AG10803 (cell line): ENCODE measurements around the gene FXYD2.

Experiments used
- DNase-seq: peaks from one replicate; pipeline ENCODE4 v3.0.0; 2010; ENCODE audit warnings: low read depth
- H3K4me3 ChIP-seq: 2 replicates; pipeline ENCODE4 v1.5.1; 2011; ENCODE audit warnings: mild to moderate bottlenecking, low read length, control low read depth
- TF ChIP-seq, protein P1 (sequence below): conservative IDR thresholded peaks from 2 replicates; pipeline ENCODE4 v1.5.1; 2011; ENCODE audit warnings: mild to moderate bottlenecking, low read length, control low read depth, inconsistent platforms

FXYD2 gene

DNA sequence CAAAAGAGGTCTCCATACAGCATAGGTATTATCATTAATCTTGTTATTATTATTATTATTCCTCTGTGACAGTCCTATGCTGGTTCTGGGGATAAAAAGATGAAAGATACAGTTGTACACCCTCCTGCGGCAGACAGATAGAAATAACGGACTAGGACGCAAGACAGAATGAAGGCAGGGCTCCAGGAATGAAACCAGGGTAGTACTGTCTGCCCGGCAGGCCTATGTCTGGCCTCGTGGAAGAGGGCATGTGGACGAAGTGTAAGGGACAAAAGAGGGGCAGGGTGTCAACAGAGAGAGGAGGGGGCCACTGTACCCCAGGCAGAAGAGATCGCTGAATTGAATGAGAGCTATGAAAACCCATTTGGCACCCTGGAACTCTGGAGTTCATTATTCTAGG, 52.7 kb downstream of the FXYD2 start:
- no peak overlapping the region for H3K4me3 ChIP-seq
- TF ChIP-seq, protein P1, sequence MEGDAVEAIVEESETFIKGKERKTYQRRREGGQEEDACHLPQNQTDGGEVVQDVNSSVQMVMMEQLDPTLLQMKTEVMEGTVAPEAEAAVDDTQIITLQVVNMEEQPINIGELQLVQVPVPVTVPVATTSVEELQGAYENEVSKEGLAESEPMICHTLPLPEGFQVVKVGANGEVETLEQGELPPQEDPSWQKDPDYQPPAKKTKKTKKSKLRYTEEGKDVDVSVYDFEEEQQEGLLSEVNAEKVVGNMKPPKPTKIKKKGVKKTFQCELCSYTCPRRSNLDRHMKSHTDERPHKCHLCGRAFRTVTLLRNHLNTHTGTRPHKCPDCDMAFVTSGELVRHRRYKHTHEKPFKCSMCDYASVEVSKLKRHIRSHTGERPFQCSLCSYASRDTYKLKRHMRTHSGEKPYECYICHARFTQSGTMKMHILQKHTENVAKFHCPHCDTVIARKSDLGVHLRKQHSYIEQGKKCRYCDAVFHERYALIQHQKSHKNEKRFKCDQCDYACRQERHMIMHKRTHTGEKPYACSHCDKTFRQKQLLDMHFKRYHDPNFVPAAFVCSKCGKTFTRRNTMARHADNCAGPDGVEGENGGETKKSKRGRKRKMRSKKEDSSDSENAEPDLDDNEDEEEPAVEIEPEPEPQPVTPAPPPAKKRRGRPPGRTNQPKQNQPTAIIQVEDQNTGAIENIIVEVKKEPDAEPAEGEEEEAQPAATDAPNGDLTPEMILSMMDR: no peak
- no peak for DNase-seq

DNA sequence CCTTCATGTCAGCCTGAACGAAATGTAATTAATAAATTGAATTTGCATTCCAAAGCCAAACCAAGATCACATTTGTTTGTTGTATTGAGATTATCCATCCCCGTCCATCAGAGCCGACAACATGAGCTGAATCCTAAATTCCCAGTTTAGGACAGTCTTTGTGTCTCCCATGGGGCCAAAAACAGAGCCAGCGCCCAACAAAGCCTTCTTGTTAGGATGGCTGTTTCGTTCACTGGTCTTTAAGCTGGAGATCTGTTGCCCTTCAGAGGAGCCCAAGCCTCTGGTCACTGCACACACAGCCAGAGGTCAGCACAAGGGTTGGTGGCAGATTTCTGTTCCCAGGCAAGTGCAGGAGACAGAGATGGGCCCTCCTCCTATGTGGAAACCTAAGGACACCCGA, 53.3 kb downstream of the FXYD2 start:
- H3K4me3 ChIP-seq: no peak overlapping the region
- no peak for DNase-seq
- TF ChIP-seq, protein P1: no peak

DNA sequence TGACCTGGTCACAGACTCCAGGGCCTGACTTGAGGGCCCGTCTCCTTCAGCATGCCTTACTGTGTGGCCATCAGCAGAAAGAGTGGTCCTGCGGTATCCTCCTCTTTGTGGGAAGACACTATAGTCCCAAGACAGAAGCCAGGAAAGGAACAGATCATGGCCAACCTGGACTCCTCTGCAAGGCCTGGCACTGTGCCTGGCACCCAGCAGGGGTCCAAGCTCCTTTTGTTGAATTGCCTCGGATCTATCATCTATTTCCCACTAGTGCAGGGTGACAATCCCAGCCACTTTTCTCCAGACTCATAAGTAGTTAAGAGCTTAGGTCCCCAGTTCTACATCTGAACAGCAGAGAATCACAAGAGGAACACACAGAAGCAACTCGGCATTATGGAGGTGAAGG, 54.5 kb downstream of the FXYD2 start:
- no peak overlapping the region for H3K4me3 ChIP-seq
- no peak for DNase-seq
- TF ChIP-seq, protein P1: no peak
